Natural killer cell treated with Interleukin-12 subunit alpha and Interleukin-12 subunit beta and Interleukin-15 and Interleukin-18, amount 100 ng/mL, for 72 hours (primary cell): ENCODE results near the gene AIRE. TPM values are rescaled to one million over a fixed set of nuclear protein-coding genes. Genes with fewer than 3 reads are reported as not detected.

ENCODE experiments used
- ATAC-seq, 2 donors: fragments of 150-1000 bp; cut with Tn5 transposase in 1 of 2; sonication (Bioruptor Pico), chemical (Tn5 transposase) in 1 of 2; 2 replicates each; pipeline ENCODE4 v1.10.0; 2021
- DNase-seq: peaks from one replicate; pipeline ENCODE4 v3.0.0; 2022; ENCODE audit warnings: low spot score
- H3K27ac Mint-ChIP-seq, 2 donors: 1 replicate in 1 of 2; 2 replicates in 1 of 2; pipeline ENCODE4 v1.8.0; 2022; ENCODE audit warnings: mixed read lengths in 2 of 2, mild to moderate bottlenecking in 1 of 2, moderate library complexity in 1 of 2
- H3K27me3 Mint-ChIP-seq, 2 donors: 1 replicate in 1 of 2; 2 replicates in 1 of 2; pipeline ENCODE4 v1.8.0; 2022; ENCODE audit warnings: mixed read lengths in 2 of 2
- H3K36me3 Mint-ChIP-seq: one replicate; pipeline ENCODE4 v1.8.0; 2022; ENCODE audit warnings: mixed read lengths
- H3K4me1 Mint-ChIP-seq, 2 donors: 1 replicate in 1 of 2; 2 replicates in 1 of 2; pipeline ENCODE4 v1.8.0; 2022; ENCODE audit warnings: low read depth in 2 of 2, mixed read lengths in 2 of 2, mild to moderate bottlenecking in 1 of 2
- H3K4me3 Mint-ChIP-seq: one replicate; pipeline ENCODE4 v1.8.0; 2022; ENCODE audit warnings: mixed read lengths
- H3K9me3 Mint-ChIP-seq: 2 replicates; pipeline ENCODE4 v1.8.0; 2022; ENCODE audit warnings: mixed read lengths
- total RNA-seq, 2 donors: library from RNA; stranded (reverse); gene quantifications; one replicate each; pipeline ENCODE4 v1.2.3, GENCODE V29; 2022

AIRE gene
- total RNA-seq, 2 donors from 2014 or later = not detected

DNA sequence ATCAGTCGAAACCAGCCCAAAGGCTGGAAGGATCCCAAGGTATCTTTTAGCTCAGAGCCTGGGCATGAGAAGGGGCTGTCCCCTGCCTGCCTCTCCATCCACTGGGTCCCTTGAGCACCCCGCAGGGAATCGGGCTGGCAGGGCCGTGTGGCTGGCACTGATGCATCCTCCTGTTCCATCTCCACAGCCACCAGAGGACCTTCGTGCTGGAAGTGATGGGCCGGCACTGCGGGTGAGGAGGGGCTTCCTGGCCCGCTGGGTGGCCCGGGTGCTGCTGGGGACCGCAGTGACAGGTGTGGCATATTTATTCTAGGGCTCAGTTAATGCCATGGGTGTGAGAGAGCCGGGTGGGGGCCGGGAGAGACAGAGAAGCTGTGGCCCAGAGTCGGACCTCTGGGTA is 27.8 kb downstream of the AIRE start:
- ATAC-seq = no peak
- H3K4me1 Mint-ChIP-seq = peaks cover 3 to 7% of the 10 kb centered on the region in 2 donors

DNA sequence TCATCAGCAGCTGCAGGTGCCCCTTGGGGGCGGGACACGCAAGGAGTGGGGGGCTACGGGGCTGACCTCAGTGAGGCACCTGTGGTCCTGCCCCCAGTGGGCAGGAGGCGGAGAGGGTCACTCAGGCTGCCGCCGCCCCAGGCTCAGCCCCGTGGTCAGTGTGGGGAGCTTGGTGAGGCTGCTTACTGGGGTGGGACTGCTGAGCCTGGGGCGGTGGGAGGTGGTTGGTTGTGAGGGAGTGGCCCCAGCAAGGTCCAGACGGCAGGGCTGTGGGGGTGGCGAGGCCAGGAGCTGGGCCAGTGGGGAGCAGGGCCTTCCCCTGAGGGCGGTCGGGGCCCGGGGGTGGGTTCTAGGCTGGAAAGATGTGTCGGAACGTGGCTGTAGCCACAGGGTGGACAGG is 28.5 kb downstream of the AIRE start:
- no peaks in the 10 kb centered on the region for H3K9me3 Mint-ChIP-seq
- ATAC-seq = no peak
- H3K4me3 Mint-ChIP-seq = no peak overlapping the region
- DNase-seq = no peak
- peaks cover 8% of the 10 kb centered on the region for H3K36me3 Mint-ChIP-seq
- peaks cover 3 to 7% of the 10 kb centered on the region in 2 donors for H3K4me1 Mint-ChIP-seq
- H3K27ac Mint-ChIP-seq = no peak overlapping the region
- no peaks in the 10 kb centered on the region for H3K27me3 Mint-ChIP-seq

More for the DNA sequence above, 27.8 kb downstream of the AIRE start:
- Mint-ChIP-seq H3K27ac (no peak overlapping the region), H3K36me3 (peaks cover 8% of the 10 kb centered on the region), H3K9me3 (no peaks in the 10 kb centered on the region), H3K4me3 (no peak overlapping the region), H3K27me3 (no peaks in the 10 kb centered on the region)
- DNase-seq = no peak

DNA sequence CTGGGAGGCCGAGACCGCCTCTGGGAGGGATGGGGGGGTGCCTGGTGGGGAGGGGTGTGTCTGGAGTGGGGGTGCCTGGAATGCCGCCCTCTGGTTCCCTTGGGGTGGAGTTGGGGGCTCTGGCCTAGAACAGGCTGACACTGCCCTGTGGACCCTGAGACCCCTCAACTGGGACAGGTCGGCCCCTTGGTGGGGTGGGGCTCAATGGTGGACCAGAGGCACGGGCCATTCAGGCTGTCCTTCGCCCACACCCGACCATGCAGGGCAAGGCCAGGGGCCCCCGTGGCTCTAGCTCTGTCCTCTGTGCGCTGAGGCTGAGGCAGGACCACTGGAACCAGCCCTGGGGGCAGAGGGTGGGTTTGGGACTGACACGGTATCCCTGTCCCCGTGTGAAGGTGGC is 28.9 kb downstream of the AIRE start:
- Mint-ChIP-seq H3K9me3 (no peaks in the 10 kb centered on the region), H3K4me1 (peaks cover 3 to 7% of the 10 kb centered on the region in 2 donors), H3K27ac (no peak overlapping the region), H3K4me3 (no peak overlapping the region), H3K36me3 (peaks cover 8% of the 10 kb centered on the region), H3K27me3 (no peaks in the 10 kb centered on the region)
- DNase-seq (no peak), ATAC-seq (no peak)

DNA sequence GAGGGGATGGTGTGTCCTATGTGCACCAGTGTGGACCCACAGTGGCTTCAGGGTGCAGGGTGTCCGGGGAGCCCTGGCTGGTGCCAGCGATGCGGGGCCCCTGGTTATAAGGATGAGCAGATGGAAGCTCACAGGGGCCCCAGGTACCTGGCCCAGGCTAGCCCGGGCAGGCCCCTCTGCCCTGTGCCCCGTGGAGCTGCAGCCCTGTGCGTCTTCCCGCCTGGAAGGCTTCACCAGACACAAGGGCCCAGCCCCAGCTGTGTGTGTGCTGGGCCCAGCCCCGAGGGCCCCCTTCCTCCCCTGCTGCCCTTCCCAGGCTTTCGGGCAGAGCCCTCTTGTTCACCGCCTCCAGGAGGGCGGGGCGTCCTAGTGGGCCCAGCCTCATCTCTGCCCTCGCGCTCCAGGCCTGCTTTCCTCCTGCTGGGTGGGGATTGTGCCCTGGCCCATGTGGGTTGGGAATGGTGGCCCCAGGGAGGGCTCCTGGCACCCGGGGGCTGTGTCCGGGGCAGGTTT is 30.1 kb downstream of the AIRE start:
- H3K27ac Mint-ChIP-seq = no peak overlapping the region
- ATAC-seq = no peak
- no peaks in the 10 kb centered on the region for H3K27me3 Mint-ChIP-seq

DNA sequence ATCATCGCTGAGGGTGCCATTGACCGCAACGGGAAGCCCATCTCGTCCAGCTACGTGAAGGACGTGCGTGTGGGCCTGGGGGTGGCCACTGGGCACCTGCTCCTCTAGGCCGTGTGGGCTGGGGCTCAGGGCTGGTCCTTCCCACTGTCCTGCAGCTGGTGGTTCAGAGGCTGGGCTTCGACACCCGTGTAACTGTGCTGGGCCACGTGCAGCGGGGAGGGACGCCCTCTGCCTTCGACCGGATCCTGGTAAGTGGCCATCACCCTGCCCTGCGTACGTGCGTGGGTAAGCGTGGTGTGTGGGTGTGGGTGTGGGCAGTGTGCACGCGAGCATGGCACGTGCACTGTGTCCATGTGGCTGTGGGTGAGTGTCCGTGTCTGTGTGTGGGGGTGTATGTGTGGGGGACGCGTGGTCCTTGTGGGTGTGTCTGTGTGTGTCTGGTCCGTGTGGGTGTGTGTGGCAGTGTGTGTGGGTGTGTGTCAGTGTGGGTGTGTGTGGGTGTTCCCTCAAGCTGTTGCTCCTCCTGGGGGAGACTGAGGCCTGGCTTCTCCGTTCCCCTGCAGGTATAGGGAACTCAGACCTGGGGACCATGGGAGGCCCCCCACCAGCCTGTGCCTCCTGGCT is 30.7 kb downstream of the AIRE start:
- DNase-seq = no peak
- ATAC-seq = peak in 1 of 2 donors; percentile 4
- H3K4me1 Mint-ChIP-seq = peaks cover 1 to 3% of the 10 kb centered on the region in 2 donors
- H3K27ac Mint-ChIP-seq = no peak overlapping the region
- no peaks in the 10 kb centered on the region for H3K9me3 Mint-ChIP-seq
- no peaks in the 10 kb centered on the region for H3K27me3 Mint-ChIP-seq
- H3K4me3 Mint-ChIP-seq = no peak overlapping the region
- H3K36me3 Mint-ChIP-seq = peaks cover under 1% of the 10 kb centered on the region

More for the DNA sequence above, 30.1 kb downstream of the AIRE start:
- no peak for DNase-seq
- H3K36me3 Mint-ChIP-seq = peaks cover 7% of the 10 kb centered on the region
- peaks cover 3 to 7% of the 10 kb centered on the region in 2 donors for H3K4me1 Mint-ChIP-seq
- no peaks in the 10 kb centered on the region for H3K9me3 Mint-ChIP-seq
- H3K4me3 Mint-ChIP-seq = no peak overlapping the region

DNA sequence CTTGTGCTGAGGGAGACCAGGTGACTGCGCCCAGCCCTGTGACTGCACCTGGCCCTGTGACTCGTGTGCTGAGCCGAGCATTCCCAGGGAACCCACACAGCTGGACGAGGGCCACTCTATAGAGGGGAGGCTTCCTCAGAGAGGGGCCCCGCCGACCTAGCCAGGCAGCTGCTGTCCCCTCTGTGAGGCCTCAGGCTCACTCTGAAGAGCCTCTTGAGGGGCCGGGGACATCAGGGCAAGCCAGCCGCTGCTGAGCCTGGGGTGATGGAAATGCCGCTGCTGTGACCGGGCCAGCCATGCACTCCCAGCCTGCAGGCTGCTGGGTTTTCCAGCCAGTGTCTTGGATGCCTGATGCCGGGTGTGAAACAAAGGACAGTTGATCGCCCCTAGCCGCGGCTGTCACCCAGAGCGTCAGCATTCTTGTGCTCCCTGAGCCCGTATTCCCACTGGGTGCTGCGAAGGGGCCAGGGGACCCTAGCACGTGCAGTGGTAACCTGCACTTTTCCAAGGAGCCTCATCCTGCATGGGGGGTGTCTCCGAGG is 31.6 kb downstream of the AIRE start:
- Mint-ChIP-seq H3K27me3 (no peaks in the 10 kb centered on the region), H3K36me3 (no peaks in the 10 kb centered on the region), H3K4me1 (peaks cover 0 to 3% of the 10 kb centered on the region in 2 donors), H3K27ac (no peak overlapping the region), H3K9me3 (no peaks in the 10 kb centered on the region), H3K4me3 (no peak overlapping the region)
- ATAC-seq (no peak), DNase-seq (no peak)

DNA sequence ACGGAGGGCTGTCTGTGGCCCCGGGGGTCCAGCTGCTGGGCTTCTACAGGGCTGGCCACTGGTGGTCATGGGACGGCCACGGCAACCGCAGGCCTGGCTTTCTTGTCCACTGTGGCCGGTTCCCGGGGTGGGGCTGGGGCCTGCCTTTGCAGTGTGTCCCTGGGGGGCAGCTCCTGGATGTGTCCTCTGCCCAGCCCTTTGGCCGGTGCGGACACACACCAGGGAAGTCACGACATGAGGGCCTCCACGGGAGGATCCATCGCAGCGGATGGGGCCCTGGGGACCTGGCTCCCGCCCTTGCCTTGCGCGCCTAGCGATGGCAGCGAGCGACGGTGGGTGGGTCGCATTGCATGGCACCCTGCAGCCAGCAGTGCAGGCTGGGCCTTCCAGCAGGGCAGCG is 32.2 kb downstream of the AIRE start:
- no peak overlapping the region for H3K4me3 Mint-ChIP-seq
- no peaks in the 10 kb centered on the region for H3K9me3 Mint-ChIP-seq
- ATAC-seq = no peak

DNA sequence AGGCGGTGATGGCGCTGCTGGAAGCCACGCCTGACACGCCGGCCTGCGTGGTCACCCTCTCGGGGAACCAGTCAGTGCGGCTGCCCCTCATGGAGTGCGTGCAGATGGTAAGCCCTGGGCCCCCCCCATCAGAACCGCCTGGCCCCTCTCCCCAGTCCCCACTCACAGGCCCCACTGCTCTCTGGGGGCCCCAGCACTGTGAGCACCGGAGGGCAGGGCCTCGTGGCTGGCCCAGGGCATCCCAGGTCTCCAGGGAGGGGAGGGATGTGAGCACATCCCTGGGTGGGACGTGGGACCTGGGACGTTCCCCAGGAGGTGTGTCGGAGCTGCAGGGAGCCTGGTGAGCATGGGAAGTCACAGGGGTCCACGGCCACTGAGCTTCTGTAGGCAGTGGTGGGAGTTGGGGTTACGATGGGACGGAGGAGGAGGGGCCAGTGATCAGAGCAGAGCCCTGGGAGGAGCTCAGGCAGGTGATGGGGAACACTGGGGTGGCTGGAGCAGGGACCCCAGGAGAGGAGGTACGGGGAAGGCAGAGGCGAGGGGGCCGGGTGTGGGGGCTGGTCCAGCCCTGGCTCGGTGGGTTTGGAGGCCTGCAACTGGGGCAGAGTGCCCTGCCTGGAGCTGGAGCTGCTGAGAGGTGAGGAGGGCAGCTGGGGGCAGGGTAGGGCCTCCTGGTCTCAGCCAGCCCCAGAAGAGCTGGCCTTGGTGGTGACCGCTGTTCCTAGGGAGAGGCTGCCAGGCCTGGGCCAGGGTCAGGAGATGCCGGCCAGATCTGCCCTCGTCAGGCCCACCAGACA is 33.0 kb downstream of the AIRE start:
- Mint-ChIP-seq H3K9me3 (no peaks in the 10 kb centered on the region), H3K36me3 (no peaks in the 10 kb centered on the region), H3K4me1 (peaks cover 0 to 3% of the 10 kb centered on the region in 2 donors), H3K27ac (no peak overlapping the region), H3K27me3 (no peaks in the 10 kb centered on the region), H3K4me3 (no peak overlapping the region)
- ATAC-seq = no peak
- no peak for DNase-seq

More for the DNA sequence above, 32.2 kb downstream of the AIRE start:
- no peaks in the 10 kb centered on the region for H3K27me3 Mint-ChIP-seq
- H3K36me3 Mint-ChIP-seq = no peaks in the 10 kb centered on the region
- DNase-seq = no peak
- peaks cover 0 to 3% of the 10 kb centered on the region in 2 donors for H3K4me1 Mint-ChIP-seq
- H3K27ac Mint-ChIP-seq = no peak overlapping the region

DNA sequence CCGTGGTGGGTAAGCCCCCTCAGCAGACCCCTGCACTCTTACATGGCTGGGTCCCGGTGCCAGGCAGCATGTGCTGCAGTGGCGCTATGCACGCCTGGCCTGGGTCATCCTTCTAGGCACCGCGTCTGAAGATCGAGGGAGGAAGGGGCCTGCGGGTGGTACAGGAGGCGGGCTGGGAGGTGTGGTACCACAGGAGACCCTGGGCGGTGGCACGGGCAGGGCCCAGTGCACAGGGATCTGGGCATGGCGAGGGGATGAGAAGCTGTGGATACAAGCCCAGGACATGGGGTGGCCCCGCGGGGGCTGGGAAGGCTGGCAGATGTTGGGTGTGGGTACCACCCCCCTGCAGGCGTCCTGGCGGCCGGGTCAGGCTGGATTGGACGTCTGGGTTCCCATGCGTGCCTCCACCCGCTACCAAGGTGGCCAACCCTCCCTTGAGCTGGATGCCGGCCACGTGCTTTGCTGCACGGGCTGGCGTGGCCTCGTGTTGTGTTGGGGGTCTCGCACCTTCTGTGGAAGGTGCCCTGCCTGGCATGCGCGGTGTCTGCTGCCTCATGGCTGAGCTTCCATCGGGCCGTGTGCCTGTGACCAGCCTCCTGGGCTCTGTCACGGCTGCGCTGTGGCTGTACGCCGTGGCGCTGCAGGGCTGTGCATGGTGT is 33.9 kb downstream of the AIRE start:
- no peak overlapping the region for H3K4me3 Mint-ChIP-seq
- peaks cover 0 to 3% of the 10 kb centered on the region in 2 donors for H3K4me1 Mint-ChIP-seq
- no peak overlapping the region for H3K27ac Mint-ChIP-seq
- no peak for ATAC-seq
- H3K36me3 Mint-ChIP-seq = no peaks in the 10 kb centered on the region
- H3K9me3 Mint-ChIP-seq = no peaks in the 10 kb centered on the region
- DNase-seq = no peak
- H3K27me3 Mint-ChIP-seq = no peaks in the 10 kb centered on the region

DNA sequence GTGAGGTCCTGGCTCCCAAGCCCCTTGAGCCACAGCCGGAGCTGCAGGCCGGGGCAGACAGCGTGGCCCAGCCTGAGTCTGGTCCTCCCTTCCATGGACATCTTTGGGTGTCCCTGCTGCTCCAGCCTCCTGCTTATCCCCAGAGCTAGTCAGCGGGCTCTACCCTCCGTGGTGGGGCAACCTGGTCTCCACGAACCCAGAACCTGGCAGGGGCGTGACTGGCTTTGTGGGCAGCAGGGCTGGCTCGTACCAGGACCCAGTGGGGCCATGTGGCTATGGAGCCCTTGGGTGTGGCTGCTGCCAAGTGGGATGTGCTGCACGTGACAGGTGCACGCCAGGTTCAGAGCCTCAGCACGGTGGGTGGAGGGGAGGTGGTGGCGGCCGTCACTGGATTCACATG is 35.2 kb downstream of the AIRE start:
- Mint-ChIP-seq H3K36me3 (no peaks in the 10 kb centered on the region), H3K4me3 (no peak overlapping the region), H3K27me3 (no peaks in the 10 kb centered on the region), H3K4me1 (peaks cover 0 to 3% of the 10 kb centered on the region in 2 donors), H3K9me3 (no peaks in the 10 kb centered on the region), H3K27ac (no peak overlapping the region)
- no peak for ATAC-seq
- DNase-seq = no peak

DNA sequence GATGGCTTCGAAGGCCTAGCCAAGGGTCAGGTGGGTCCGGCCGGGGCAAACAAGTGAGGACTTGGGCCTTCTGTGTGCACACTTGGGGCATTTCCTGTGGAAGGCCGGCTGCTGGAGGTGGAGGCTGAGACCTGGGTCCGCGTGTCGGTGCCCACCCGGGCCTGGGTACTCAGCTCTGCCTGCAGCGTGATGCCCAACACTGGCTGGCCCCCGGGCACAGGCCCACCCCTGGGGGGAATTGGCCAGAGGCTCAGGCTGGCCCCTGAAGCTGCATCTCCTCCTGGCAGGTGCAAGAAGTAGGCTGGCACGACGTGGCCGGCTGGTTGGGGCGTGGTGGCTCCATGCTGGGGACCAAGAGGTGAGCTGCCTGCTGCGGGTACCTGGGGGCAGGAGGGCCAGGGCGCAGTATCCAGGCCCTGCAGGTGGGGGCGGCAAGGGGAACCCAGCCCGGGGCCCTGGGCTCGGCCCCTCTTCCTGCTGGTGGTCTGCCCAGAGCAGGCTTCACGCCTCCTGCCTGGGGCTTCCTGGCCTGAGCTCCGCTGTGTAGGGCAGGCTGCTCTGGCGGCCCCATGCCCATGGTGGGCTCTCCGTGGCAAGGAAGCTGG is 36.3 kb downstream of the AIRE start:
- Mint-ChIP-seq H3K4me1 (no peaks in the 10 kb centered on the region), H3K9me3 (no peaks in the 10 kb centered on the region), H3K36me3 (no peaks in the 10 kb centered on the region), H3K4me3 (no peak overlapping the region), H3K27me3 (no peaks in the 10 kb centered on the region), H3K27ac (no peak overlapping the region)
- no peak for DNase-seq
- ATAC-seq = no peak

DNA sequence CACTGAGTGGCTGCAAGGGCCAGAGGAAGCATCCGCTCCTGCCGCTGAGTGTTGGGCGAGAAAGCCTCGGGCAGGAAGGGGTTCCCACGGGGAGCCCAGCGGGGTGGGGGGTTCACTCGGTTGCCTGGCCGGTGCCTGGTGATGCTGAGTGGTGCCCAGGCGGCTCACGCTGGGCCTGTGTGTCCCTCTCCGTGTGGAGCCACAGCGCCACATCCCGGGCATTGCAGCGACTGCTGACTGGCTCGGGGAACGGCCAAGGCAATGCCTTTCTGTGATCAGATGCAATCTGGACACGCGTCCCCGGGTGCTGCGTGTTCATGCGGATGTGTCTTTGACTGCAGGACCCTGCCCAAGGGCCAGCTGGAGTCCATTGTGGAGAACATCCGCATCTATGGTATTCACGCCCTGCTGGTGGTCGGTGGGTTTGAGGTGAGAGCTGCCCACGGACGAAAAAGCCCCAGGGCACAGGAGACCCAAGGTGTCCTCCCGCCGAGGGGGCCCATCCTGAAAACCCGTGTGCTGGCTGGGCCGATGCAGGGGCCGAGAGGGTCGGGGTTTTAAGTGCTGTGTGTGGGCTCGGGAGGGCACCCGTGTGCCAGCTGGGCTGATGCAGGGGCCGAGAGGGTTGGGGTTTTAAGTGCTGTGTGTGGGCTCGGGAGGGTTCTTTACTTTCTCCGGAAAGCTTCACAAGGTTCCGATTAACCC is 37.1 kb downstream of the AIRE start:
- Mint-ChIP-seq H3K4me1 (no peaks in the 10 kb centered on the region), H3K36me3 (no peaks in the 10 kb centered on the region), H3K27me3 (no peaks in the 10 kb centered on the region), H3K27ac (no peak overlapping the region), H3K9me3 (no peaks in the 10 kb centered on the region), H3K4me3 (no peak overlapping the region)
- DNase-seq (no peak), ATAC-seq (no peak)

DNA sequence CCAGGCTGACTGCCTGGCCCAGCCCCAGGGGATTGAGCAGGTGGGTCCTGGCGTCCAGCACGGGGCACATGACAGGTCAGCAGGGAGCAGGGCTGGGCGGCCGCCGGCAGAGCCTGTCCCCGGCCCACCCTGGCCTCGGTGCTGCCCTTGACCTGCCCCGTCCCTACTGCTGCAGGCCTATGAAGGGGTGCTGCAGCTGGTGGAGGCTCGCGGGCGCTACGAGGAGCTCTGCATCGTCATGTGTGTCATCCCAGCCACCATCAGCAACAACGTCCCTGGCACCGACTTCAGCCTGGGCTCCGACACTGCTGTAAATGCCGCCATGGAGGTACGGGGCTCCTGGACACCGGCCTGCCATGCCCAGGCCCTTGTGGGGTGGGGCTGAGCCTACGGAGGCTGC is 37.9 kb downstream of the AIRE start:
- Mint-ChIP-seq H3K36me3 (no peaks in the 10 kb centered on the region), H3K27me3 (no peaks in the 10 kb centered on the region), H3K4me3 (no peak overlapping the region), H3K9me3 (no peaks in the 10 kb centered on the region), H3K4me1 (no peaks in the 10 kb centered on the region), H3K27ac (no peak overlapping the region)
- DNase-seq = no peak
- ATAC-seq = no peak
